Stimulated activated naive CD4-positive, alpha-beta T cell (primary cell): ENCODE measurements around the gene ALS2CL.

Source experiments
- DNase-seq, 6 experiments: peaks; one replicate each; lab custom pipeline; 2025; lab: John Stamatoyannopoulos, UW

The ALS2CL gene

GRCh38 chr3:46702246-46703012 lies 8.9 kb upstream of the ALS2CL start:
- DNase-seq = no peak

GRCh38 chr3:46701181-46701939 lies 7.9 kb upstream of the ALS2CL start, which contains the start of gene TMIE:
Gene TMIE (plus strand): TSS chr3:46701392. CDS start chr3:46701488, 96 bp downstream.
- no peak for DNase-seq

GRCh38 chr3:46700772-46701171 lies 7.3 kb upstream of the ALS2CL start:
- DNase-seq = no peak

- no peak for DNase-seq
Measured at GRCh38 chr3:46699676-46700523, 6.4 kb upstream of the ALS2CL start.

- peak in 2 of 6 experiments; percentile 12 to 53 for DNase-seq
Measured at GRCh38 chr3:46695962-46696894, 2.7 kb upstream of the ALS2CL start.

- peak in 4 of 6 experiments; percentile 21 to 67 (median 38) for DNase-seq
Measured at GRCh38 chr3:46695177-46695961, 1.9 kb upstream of the ALS2CL start.

GRCh38 chr3:46694520-46694919 lies 1.0 kb upstream of the ALS2CL start:
- DNase-seq = no peak

GRCh38 chr3:46693892-46694226 lies 380 bp upstream of the ALS2CL start:
- peak in 1 of 6 experiments; percentile 44 for DNase-seq

GRCh38 chr3:46692566-46692990 lies 901 bp downstream of the ALS2CL start:
- peak in 1 of 6 experiments; percentile 47 for DNase-seq

GRCh38 chr3:46690798-46691197 lies 2.7 kb downstream of the ALS2CL start:
- peak in 1 of 6 experiments; percentile 16 for DNase-seq

- DNase-seq = no peak
Measured at GRCh38 chr3:46685446-46685845, 8.0 kb downstream of the ALS2CL start.

GRCh38 chr3:46684891-46685290 lies 8.6 kb downstream of the ALS2CL start:
- no peak for DNase-seq

GRCh38 chr3:46682974-46683373 lies 10.5 kb downstream of the ALS2CL start:
- DNase-seq = no peak

GRCh38 chr3:46681856-46682540 lies 11.5 kb downstream of the ALS2CL start:
- DNase-seq = no peak

- DNase-seq = no peak
Measured at GRCh38 chr3:46681387-46681786, 12.1 kb downstream of the ALS2CL start.

GRCh38 chr3:46680298-46680826 lies 13.1 kb downstream of the ALS2CL start:
- no peak for DNase-seq

- DNase-seq = no peak
Measured at GRCh38 chr3:46679681-46680080, 13.8 kb downstream of the ALS2CL start.

- DNase-seq = no peak
Measured at GRCh38 chr3:46678280-46678679, 15.2 kb downstream of the ALS2CL start.

- DNase-seq = no peak
Measured at GRCh38 chr3:46677411-46677726, 16.1 kb downstream of the ALS2CL start.
